GM21360 (cell line): ENCODE results near the gene NUBP2.

Source experiments
- ATAC-seq: cut with Tn5 transposase; IDR thresholded peaks from one replicate; pipeline ENCODE4 v1.9.1; 2021; ENCODE audit warnings: mild to moderate bottlenecking, moderate library complexity; ENCODE audit not compliant: unreplicated experiment

Gene NUBP2

DNA sequence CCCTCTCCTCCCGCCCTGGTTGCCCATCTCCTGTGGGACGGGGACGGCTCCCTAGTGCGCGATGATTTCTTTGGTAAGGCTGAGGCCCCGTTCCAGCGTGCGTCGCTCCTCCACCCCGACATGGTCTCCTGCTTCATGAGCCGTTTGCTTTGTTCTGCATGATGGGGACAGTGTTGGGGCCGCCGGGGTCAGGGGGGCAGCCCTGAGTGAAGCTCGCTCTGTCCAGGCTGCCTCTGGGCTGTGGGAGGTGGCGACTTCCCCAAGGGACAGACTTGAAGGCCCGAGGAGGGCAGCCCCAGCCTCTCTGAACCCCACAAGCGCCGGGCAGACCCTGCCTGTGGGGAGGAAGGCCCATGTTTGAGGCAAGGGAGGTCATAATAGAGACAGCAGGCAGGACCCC lies 23.8 kb upstream of the NUBP2 start:
- no peak for ATAC-seq

DNA sequence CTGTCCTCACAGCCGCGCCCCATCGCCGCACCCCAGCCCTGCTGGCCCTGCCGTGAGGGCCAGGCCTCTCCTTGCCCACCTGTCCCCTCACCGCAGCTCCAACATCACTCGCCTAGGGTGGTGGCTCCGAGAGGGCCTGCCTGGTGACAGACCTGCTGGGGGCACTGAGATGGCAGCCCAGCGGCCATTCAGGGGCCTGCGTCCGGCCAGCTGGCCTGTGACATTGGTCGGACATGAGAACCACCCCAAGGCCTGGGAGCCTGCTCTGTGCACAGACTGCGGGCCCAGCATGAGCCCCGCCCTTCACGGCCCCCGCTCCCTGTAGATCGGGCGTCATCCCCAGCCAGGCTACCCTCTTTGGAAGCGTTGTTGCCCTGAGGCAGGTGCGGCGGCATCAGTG lies 23.2 kb upstream of the NUBP2 start:
- ATAC-seq, result no peak

DNA sequence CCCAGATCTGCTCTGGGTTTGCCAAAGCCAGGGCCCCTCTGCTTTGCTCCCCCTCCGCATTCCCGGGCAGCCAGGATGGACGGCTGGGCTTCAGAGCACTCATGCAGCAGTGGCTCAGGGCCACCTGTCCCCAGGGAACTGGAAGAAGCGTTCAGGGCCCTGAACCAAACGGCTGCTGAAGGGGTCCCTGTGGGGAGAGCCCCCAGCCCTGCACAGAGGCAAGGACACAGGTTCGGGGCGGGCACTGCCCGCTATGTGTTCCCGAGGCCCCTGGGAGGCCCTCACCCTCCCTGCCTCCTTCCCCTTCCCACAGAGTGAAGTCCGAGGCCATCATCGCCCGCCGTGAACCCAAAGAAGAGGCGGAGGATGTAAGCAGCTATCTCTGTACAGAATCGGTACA lies 21.8 kb upstream of the NUBP2 start:
- no peak for ATAC-seq

DNA sequence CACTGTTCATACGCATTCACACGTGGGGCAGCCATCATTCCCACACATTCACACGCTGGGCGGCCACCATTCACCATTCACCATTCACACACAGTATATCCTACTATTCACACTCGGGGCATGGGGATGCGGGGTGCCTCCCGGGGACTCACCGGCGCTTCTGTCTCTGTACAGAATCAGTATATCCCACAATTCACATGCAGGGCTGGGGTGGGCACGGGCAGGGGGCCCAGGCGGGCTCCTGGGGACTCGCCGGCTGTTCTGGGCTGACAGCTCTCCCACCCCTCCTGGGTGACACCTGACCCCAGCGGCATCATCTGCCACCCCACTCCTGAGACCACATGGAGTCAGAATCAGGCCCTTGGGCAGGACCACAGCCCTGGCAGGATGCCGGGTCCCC lies 21.0 kb upstream of the NUBP2 start:
- ATAC-seq, result no peak

DNA sequence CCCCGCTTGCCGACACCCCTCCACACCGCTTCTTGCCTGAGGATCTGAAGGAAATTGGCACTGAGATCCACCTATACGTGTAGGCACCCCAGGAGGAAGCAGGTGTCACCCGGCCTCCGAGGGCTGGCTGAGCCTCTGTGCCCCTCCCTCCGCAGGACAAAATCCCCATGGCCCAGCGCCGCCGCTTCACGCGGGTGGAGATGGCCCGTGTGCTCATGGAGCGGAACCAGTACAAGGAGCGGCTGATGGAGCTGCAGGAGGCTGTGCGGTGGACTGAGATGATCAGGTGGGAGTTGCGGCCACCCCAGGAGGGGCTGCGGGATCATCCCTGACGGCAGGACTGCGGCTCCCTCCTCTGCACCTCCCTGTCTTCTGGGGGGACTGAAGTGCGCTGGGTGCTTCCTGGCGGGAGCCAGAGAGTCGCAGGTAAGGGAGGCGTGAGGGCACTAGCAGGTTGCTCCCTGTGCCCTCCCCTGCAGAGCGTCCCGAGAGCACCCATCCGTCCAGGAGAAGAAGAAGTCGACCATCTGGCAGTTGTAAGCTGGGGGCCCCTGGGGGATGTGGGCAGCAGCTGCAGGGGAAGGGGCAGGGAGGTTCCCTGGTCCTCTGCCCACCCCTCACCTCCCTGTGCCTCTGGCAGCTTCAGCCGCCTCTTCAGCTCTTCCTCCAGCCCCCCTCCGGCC lies 20.4 kb upstream of the NUBP2 start:
- no peak for ATAC-seq

DNA sequence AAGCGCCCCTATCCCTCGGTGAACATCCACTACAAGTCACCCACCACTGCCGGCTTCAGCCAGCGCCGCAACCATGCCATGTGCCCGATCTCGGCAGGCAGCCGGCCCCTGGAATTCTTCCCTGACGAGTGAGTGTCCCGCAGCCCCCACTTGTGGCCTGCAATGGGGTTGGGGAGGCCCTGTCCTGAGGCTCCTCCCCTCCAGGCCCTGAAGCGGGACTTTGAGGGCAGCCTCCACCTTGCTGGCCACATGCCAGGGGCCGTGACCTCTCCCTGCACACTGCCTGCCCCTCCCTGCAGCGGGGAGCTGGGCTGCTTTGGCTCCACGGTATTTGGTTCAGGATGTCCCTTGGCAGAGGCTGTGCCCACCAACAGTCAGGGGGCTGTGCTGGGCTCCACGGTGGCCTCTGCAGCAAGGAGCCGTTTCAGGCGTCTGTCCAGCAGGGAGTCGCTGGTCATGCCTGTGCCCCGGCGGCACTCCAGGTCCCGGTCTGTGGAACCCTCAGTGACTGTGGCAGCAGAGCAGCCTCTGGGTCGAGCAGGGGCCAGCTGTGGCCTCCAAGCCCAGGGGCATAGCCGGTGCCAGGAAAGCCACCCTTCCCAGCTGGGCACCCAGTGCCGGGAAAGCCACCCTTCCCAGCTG lies 19.8 kb upstream of the NUBP2 start:
- no peak for ATAC-seq

DNA sequence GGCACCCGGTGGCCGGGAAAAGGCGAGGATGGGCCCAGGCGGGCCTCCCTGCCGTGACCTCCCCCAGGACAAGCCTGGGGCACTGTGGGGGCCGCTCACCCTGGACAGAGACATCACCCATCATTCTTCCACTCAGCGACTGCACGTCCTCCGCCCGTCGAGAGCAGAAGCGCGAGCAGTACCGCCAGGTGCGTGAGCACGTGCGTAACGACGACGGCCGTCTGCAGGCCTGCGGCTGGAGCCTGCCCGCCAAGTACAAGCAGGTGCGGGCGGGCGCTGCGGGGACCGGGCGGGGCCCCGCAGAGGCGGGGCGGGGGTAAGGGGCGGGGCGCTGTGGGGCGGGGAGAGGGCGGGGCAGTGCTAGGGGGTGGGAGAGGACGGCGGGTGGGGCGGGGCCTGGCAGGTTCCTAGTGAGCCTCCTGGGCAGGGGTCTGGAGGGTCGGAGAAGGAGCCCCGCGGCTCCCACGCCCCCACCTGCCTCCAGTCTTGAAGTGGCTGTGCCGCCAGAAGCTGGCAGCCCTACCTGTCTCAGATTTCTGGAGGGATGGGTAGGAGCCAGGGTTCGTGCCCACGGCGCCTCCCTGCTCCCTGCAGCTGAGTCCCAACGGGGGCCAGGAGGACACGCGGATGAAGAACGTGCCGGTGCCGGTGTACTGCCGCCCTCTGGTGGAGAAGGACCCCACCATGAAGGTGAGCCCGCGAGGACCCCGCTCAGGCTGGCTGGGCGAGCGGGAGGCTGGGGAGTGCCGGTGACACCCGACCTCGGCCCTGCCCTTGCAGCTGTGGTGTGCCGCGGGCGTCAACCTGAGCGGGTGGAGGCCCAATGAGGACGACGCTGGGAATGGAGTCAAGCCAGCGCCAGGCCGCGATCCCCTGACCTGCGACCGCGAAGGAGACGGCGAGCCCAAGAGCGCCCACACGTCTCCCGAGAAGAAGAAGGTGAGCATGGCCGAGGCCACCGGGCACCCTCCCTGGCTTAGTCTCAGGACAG lies 18.9 kb upstream of the NUBP2 start:
- no peak for ATAC-seq

DNA sequence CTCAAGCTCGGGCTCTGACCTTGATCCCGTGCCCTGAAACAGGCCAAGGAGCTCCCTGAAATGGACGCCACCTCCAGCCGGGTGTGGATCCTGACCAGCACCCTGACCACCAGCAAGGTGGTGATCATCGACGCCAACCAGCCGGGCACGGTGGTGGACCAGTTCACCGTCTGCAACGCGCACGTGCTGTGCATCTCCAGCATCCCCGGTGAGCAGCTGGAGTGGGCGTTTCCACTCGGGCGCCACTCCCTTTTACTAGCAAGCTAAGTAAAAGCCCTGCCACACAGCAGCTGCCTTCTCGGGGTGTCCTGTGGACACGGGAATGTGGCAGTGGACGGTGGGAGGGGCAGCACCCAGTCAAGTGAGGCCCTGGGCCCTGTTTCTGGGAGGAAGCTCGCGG lies 17.8 kb upstream of the NUBP2 start:
- ATAC-seq, result no peak

DNA sequence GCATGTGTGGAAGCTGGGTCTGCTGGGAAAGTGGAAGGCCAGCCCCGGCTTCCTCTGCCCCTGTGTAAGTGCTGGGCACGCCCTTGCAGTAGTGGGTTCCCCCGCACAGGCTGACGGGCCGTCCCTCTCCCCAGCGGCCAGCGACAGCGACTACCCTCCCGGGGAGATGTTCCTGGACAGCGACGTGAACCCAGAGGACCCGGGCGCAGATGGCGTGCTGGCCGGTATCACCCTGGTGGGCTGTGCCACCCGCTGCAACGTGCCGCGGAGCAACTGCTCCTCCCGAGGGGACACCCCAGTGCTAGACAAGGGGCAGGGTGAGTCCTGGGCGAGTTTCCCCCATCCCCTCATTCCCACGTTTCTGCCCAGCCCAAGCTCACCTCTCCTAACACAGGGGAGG lies 16.9 kb upstream of the NUBP2 start:
- ATAC-seq, result no peak

DNA sequence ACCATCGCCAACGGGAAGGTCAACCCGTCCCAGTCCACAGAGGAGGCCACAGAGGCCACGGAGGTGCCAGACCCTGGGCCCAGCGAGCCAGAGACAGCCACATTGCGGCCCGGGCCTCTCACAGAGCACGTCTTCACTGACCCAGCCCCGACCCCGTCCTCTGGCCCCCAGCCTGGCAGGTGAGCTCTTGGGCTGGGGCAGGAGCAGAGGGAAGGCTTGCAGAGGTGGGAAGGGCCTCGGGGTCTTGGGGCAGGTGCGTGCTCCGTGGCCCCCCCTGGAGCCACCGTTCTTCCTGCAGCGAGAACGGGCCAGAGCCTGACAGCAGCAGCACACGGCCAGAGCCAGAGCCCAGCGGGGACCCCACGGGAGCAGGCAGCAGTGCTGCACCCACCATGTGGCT lies 16.5 kb upstream of the NUBP2 start:
- no peak for ATAC-seq

DNA sequence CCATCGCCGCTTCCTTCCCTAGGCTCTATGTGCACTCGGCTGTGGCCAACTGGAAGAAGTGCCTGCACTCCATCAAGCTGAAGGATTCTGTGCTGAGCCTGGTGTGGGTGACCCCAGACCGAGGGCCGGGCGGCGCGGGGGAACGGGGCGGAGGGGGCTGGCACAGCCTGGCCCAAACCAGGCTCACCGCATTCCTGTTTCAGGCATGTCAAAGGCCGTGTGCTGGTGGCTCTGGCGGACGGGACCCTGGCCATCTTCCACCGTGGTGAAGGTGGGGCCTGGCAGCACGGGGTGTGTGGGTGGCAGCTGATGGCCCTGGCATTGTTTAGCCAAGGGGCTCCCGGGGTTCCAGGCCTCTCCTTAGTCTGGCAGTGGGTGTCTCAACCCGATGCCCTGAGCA lies 16.1 kb upstream of the NUBP2 start:
- no peak for ATAC-seq

DNA sequence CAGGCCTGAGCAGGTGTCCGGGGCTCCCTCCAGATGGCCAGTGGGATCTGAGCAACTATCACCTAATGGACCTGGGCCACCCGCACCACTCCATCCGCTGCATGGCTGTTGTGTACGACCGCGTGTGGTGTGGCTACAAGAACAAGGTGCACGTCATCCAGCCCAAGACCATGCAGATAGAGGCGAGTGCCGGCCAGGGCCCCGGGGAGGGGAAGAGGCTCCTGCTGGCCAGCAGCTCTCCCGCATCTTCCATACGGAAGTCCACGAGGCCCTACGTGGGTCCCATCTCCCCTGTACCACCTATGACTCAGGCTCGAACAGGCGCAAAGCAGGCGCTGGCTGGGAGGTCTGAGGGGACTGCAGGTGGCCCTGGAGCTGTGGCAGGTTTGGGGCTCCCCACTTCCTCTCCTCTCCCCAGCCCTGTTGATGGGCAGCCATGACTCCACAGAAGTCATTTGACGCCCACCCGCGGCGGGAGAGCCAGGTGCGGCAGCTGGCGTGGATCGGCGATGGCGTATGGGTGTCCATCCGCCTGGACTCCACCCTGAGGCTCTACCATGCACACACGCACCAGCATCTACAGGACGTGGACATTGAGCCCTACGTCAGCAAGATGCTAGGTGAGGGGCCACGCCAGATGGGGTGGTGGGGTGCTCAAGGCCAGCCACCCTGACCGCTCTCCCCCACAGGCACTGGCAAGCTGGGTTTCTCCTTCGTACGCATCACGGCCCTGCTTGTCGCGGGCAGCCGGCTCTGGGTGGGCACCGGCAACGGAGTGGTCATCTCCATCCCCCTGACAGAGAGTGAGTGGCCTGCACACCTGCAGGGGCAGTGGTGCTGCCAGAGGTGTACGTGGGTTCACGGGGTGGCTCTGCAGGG lies 15.4 kb upstream of the NUBP2 start:
- ATAC-seq, result no peak

DNA sequence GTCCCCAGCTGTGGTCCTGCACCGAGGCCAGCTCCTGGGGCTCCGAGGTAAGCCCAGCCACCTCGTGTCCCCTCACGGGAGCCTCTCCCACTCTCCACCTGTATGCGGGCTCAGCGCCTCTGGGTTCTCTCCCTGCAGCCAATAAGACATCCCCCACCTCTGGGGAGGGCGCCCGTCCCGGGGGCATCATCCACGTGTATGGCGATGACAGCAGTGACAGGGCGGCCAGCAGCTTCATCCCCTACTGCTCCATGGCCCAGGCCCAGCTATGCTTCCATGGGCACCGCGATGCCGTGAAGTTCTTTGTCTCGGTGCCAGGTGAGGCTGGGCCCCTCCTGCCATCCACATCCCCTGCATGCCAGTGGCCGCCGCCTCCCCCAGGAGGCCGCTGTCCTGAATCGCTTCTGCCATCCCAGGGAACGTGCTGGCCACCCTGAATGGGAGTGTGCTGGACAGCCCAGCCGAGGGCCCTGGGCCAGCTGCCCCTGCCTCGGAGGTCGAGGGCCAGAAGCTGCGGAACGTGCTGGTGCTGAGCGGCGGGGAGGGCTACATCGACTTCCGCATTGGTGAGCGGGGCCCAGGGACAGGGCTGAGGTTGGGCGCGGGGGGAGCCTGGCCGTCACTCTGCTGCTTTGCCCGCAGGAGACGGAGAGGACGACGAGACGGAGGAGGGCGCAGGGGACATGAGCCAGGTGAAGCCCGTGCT lies 14.5 kb upstream of the NUBP2 start:
- no peak for ATAC-seq

DNA sequence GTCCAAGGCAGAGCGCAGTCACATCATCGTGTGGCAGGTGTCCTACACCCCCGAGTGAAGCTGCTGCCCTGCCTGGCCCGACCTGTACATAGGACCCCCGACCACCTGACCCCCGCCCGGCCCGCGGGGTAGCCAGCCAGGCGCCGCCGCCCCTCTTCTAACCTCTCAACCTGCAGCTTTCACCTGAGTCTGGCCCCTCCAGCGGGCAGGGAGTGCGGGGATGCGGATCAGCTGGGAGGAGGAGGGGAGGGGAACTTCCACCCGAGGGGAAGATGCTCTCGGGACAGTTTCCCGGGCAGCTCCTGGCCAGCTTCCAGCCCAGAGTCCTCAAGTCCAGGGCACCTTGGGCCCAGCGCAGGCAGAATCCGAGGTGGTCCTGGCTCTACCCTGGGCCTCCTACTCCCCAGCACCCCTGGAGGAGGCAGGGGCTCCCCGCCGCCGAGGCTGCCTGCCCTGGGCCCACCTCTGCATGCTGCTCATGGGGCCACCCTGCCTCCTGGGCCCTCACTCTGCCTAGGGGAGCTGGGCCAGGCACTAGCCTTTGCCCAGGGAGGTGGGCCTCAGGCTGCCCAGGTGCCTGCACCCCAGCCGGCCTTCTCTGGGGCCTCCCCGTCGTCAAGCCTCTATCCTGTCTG lies 13.9 kb upstream of the NUBP2 start:
- ATAC-seq, result no peak

DNA sequence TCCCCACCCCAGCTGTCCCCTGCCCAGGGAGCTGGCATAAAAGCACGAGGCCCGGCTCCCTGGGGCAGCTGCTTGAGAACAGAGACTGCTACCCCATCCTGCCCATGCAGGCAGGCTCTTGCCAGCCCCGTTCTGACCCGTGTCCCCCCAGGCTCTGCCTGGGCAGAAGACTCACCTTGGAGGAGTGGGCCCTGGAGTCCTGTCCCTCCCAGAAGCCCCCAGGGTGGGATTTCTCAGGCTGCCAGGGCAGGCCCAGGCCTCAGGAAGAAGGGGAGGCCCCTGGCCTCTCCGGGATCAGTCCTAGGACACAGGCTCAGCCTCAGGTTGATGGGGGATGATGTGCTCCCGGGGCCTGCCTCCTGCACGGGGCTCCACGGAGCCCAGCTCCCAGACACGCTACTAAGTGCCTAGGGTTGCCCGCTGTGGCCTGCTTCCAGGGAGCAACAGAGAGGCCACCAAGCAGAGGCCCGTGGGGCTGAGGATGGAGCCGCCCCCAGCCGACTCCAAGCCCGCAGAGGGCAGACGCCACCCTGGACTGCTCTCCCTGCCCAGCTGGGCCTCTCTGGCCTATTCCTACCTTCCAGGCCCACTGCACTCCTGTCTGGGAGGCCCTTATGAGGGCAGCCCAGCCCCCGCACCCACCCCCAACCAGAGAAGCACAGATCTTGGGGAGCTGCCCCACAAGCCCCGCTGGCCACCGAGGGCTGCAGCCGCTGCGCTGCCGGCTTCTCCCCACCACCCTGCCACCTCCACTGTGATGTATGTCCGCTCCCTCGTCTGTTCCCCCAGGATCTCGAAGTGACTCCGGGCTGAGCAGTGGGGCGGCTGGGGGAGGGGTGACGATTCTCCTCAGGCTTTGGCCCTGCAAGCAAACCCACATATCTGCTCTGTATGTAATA lies 13.1 kb upstream of the NUBP2 start:
- ATAC-seq, result no peak

DNA sequence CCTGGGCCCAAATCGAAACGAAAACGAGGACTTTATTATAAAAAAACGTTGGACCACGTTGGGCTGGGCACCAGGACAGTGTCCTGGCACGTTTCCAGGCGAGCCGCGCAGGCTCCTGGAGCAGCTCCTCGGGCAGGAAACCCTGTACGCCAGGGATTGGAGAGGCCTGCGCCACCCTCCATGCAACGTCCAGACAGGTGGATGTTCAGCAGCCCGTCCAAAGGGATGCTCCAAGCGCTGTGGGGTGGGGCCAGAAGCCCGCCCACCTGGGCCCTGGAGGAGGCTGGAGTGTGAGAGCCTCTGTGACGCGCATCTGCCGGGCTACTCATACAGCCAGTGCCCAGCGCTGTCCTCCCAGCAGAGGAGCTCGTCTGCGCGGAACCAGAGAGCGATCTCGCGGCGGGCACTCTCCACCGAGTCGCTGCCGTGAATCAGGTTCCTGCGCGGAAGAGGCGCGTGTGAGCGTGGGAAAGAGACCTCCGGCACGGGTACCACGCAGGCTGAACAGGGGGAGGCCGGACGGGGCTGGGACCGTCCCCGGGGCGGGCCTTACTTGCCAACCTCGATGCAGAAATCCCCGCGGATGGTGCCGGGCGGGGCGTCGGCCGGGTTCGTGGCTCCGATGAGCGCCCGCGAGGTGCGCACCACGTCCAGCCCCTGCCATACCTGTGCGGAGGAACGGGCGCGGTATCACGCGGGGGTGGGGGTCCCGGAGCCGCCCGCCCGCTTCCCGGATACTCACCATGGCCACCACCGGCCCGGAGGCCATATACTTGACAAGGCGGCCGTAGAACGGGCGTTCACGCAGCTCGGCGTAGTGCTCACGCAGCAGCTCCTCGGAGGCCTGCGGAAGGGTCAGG lies 12.2 kb upstream of the NUBP2 start:
- ATAC-seq, result no peak

DNA sequence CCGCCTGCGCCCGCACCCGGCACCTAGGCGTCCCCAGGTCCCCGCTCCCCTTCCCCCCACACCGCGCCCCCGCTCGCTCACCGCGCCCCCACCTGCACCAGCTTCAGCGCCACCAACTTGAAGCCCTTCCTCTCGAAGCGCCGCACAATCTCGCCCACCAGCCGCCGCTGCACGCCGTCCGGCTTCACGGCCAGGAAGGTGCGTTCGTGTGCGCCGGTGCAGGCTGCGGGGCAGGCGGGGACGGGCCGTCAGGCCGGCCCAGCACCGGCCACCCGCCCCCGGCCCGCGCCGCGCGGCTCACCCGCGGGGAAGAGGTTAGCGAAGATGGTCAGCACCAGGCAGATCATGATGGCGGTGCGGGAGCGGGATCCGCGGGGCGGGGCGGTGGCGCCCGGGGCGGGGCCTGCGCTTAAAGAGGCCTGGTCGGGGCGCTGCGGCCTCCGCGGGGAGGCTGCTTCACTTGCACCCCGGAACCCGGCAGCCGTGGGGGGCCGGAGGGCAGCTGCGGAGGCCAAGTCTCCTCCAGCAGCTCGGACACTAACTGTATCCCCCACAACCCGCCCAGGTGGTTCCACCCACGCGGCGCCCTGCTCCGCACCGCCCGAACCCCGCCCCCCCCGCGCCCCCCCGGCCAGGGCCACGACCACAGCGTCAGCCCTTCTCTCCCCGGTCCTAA lies 11.4 kb upstream of the NUBP2 start, which contains the start of gene NME3:
TSS of gene NME3 (minus strand) at position 356 of the 676 bp plus-strand sequence. CDS start at position 347, 9 bp downstream.
- no peak for ATAC-seq
